Measurements from ENCODE around the gene TMEM183A.

DNA sequence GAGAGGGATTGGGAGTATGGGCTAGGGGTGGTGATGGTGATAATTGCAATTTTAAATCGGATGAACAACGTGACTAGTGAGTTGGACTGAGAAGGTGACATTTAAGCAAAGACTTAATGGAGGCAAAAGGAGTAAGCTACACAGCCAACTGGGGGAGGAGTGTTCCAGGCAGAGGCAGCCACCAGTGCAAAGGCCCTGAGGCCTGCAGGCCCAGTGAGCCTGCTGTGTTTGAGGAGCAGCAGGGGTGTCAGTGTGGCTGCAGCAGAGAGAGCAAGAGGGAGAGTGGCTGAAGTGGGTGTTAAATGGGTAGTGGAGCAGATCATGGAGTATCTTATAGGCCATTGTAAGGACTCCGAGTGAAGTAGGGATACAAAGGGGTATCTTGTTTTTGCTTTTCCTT, 59.8 kb downstream of the TMEM183A start:
- no peak for TF ChIP-seq POLR2A (IDR thresholded peaks at IDR 0.05; ENCODE audit: low read length)
- no peak for TF ChIP-seq GATA1 (IDR thresholded peaks at IDR 0.05; ENCODE audit: low read depth, low read length)

Measured in erythroblast (primary cell).